DND-41 (cell line): ENCODE results near the gene S100A2.

ENCODE experiments used
- ATAC-seq: fragments of 200-7000 bp; cut with Tn5 transposase; 3 replicates; pipeline ENCODE4 v1.9.1; 2021; ENCODE audit warnings: low read depth; ENCODE audit not compliant: insufficient read depth
- DNase-seq: peaks from one replicate; pipeline ENCODE4 v3.0.0-alpha.2; 2020
- H2AFZ ChIP-seq: 2 replicates; pipeline ENCODE4 v1.6.0; 2012; ENCODE audit warnings: low read depth, low read length
- H3K27ac ChIP-seq: 2 replicates; pipeline ENCODE4 v1.5.1; 2012; ENCODE audit warnings: low read length, inconsistent platforms
- H3K27me3 ChIP-seq: fragments of 200-600 bp; sonication (generic); 2 replicates; pipeline ENCODE4 v1.6.0; 2012; ENCODE audit warnings: low read length, mild to moderate bottlenecking, inconsistent platforms; ENCODE audit not compliant: insufficient read depth, poor library complexity
- H3K36me3 ChIP-seq: 2 replicates; pipeline ENCODE4 v1.5.1; 2012; ENCODE audit warnings: low read length, inconsistent platforms; ENCODE audit not compliant: insufficient read depth
- H3K4me1 ChIP-seq: 2 replicates; pipeline ENCODE4 v1.5.1; 2012; ENCODE audit warnings: mild to moderate bottlenecking, low read length; ENCODE audit not compliant: insufficient read depth
- H3K4me2 ChIP-seq: 2 replicates; pipeline ENCODE4 v1.6.0; 2012; ENCODE audit warnings: mild to moderate bottlenecking, moderate library complexity, low read length, inconsistent platforms; ENCODE audit not compliant: insufficient read depth
- H3K4me3 ChIP-seq, 2 experiments: fragments of 200-600 bp in 1 of 2; shearing (Covaris generic) in 1 of 2; 2 replicates each; pipeline ENCODE4 v1.5.1; 2012 to 2016; ENCODE audit warnings: inconsistent platforms in 2 of 2, low read length in 2 of 2, mild to moderate bottlenecking in 2 of 2, low read depth in 1 of 2, moderate library complexity in 1 of 2
- H3K79me2 ChIP-seq: 2 replicates; pipeline ENCODE4 v1.6.0; 2012; ENCODE audit warnings: low read length, inconsistent platforms; ENCODE audit not compliant: insufficient read depth
- H3K9ac ChIP-seq: 2 replicates; pipeline ENCODE4 v1.6.0; 2012; ENCODE audit warnings: low read depth, mild to moderate bottlenecking, inconsistent platforms, low read length, moderate library complexity
- H3K9me3 ChIP-seq: 2 replicates; pipeline ENCODE4 v1.5.1; 2012; ENCODE audit warnings: low read length, moderate library complexity, mild to moderate bottlenecking, inconsistent platforms; ENCODE audit not compliant: insufficient read depth, severe bottlenecking
- H4K20me1 ChIP-seq: 2 replicates; pipeline ENCODE4 v1.6.0; 2012; ENCODE audit warnings: low read length; ENCODE audit not compliant: insufficient read depth
- EZH2 ChIP-seq: IDR thresholded peaks from 3 replicates; pipeline ENCODE4 v1.6.1; 2012; ENCODE audit warnings: borderline replicate concordance, low read depth, mild to moderate bottlenecking, moderate library complexity, low read length, inconsistent platforms; ENCODE audit not compliant: severe bottlenecking
- TF ChIP-seq, protein P1 (sequence below): IDR thresholded peaks from 2 replicates; pipeline ENCODE4 v1.5.1; 2012; ENCODE audit warnings: borderline replicate concordance, low read length, moderate library complexity, mild to moderate bottlenecking; ENCODE audit not compliant: poor library complexity, severe bottlenecking; ENCODE audit errors: extremely low read depth

Gene S100A2

DNA sequence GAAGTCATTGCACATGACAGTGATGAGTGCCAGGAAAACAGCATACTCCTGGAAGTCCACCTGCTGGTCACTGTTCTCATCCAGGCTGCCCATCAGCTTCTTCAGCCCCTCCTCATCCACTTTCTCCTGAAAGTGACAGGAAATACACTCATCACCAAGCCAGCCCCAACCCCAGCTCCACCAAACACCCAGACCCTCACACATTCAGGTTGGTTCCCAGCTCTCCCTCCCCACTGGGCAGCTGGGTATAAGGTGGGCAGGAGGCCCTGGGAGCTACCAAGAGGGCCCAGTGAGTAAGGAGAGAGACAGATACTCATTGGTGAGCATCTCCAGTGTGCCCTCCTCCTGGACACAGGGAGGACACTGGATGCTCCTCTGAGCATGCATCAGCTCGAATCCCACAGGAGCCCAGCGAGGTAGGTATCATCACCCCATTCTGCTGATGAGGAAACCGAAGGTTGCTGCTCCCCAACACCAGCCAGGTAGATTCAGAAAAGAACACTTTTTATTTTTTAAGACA is 4.1 kb downstream of the S100A2 start:
- DNase-seq: no peak
- no peak for TF ChIP-seq EZH2
- TF ChIP-seq, protein P1, sequence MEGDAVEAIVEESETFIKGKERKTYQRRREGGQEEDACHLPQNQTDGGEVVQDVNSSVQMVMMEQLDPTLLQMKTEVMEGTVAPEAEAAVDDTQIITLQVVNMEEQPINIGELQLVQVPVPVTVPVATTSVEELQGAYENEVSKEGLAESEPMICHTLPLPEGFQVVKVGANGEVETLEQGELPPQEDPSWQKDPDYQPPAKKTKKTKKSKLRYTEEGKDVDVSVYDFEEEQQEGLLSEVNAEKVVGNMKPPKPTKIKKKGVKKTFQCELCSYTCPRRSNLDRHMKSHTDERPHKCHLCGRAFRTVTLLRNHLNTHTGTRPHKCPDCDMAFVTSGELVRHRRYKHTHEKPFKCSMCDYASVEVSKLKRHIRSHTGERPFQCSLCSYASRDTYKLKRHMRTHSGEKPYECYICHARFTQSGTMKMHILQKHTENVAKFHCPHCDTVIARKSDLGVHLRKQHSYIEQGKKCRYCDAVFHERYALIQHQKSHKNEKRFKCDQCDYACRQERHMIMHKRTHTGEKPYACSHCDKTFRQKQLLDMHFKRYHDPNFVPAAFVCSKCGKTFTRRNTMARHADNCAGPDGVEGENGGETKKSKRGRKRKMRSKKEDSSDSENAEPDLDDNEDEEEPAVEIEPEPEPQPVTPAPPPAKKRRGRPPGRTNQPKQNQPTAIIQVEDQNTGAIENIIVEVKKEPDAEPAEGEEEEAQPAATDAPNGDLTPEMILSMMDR: no peak
- Histone ChIP-seq H3K4me3 (no peak overlapping the region), H3K27ac (no peak overlapping the region), H3K4me1 (no peaks in the 10 kb centered on the region; the same call in 1 of the 2 replicates), H3K79me2 (no peaks in the 10 kb centered on the region), H3K27me3 (no peaks in the 10 kb centered on the region), H3K36me3 (no peaks in the 10 kb centered on the region), H3K4me2 (no peak overlapping the region), H2AFZ (no peak overlapping the region), H3K9ac (no peak overlapping the region), H3K9me3 (no peaks in the 10 kb centered on the region), H4K20me1 (no peaks in the 10 kb centered on the region)
- ATAC-seq: no peak

DNA sequence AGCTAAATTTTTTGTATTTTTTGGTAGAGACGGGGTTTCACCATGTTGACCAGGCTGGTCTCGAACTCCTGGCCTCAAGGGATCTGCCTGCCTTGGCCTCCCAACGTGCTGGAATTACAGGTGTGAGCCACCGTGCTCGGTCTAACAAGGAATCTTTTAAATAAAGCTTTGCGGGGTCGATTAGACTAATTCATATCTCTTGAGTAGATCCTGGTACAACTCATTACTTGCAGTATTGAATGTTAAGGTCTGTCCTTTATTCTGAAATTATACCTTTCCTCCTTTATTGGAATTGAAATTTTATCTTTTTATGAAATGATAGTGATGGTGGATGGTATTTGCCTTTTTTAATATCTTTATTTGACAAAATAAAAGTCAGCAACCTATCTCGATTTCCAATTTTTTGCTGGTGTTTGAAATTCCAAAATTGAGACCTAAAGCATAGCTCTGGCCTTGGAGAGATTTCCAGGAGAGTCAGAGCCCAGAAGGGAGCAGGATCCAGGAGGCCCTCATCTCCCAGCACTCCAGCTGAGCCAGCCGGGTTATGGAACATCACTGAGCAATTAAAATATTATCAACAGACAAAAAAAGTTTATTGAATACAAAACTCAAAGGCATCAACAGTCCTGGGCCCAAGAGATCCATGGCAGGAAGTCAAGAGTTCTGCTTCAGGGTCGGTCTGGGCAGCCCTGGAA is 4.7 kb downstream of the S100A2 start:
- Histone ChIP-seq H4K20me1 (no peaks in the 10 kb centered on the region), H3K27ac (no peak overlapping the region), H2AFZ (no peak overlapping the region), H3K4me2 (no peak overlapping the region), H3K36me3 (no peaks in the 10 kb centered on the region), H3K4me1 (no peaks in the 10 kb centered on the region), H3K9ac (no peak overlapping the region), H3K9me3 (no peaks in the 10 kb centered on the region), H3K79me2 (no peaks in the 10 kb centered on the region), H3K27me3 (no peaks in the 10 kb centered on the region), H3K4me3 (no peak overlapping the region)
- TF ChIP-seq, protein P1: no peak
- TF ChIP-seq EZH2: no peak
- ATAC-seq (no peak), DNase-seq (no peak)

DNA sequence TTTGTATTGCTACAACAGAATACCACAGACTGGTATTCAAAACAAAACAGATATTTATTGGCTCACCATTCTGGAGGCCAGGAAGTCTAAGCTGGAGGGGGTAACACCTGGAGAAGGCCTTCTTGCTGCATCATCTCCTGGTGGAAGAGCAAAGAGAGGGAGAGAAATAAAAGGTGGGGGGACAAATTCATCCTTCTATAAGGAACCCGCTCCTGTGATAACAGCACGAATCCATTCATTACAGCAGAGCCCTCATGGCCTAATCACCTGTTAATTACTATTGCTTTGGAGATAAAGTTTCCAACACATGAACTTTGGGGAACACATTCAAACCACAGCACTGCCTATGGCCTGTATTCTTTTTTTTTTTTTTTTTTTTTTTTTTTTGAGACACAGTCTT is 5.4 kb downstream of the S100A2 start:
- Histone ChIP-seq H3K36me3 (no peaks in the 10 kb centered on the region), H3K4me3 (no peak overlapping the region), H3K27me3 (no peaks in the 10 kb centered on the region), H3K79me2 (no peaks in the 10 kb centered on the region), H4K20me1 (no peaks in the 10 kb centered on the region), H3K9ac (no peak overlapping the region), H3K4me1 (no peaks in the 10 kb centered on the region), H2AFZ (no peak overlapping the region), H3K4me2 (no peak overlapping the region), H3K9me3 (no peaks in the 10 kb centered on the region), H3K27ac (no peak overlapping the region)
- DNase-seq (no peak), ATAC-seq (no peak)
- TF ChIP-seq, protein P1: no peak
- no peak for TF ChIP-seq EZH2
